H1 (cell line): ENCODE data around the gene GPRIN3. TPM values are rescaled to one million over a fixed set of nuclear protein-coding genes. Genes with fewer than 3 reads are reported as not detected.

Experiments
- CTCF ChIA-PET: fragments of 300-600 bp; sonication (Branson Sonifier 250); formaldehyde crosslinking; loops from one replicate; lab custom pipeline; 2021; ENCODE audit not compliant: partially characterized antibody; lab: Charles Lee
- POLR2A ChIA-PET: fragments of 300-600 bp; sonication (Branson Sonifier 250); formaldehyde crosslinking; loops from one replicate; lab custom pipeline; 2021; ENCODE audit warnings: inconsistent platforms; ENCODE audit not compliant: partially characterized antibody; lab: Charles Lee
- DNase-seq, 2 experiments: peaks; one replicate each; pipeline versions ENCODE4 v3.0.0 to v3.0.0-alpha.2; 2010 to 2022; ENCODE audit warnings: low spot score in 2 of 2, low read depth in 1 of 2, mixed read lengths in 1 of 2
- FAIRE-seq: peaks from 2 replicates; lab custom pipeline; 2011; peaks lifted over from hg19 to GRCh38; lab: Jason Lieb, UNC
- H2AFZ ChIP-seq: 2 replicates; pipeline ENCODE4 v1.8.1; 2012; ENCODE audit warnings: low read length, inconsistent platforms
- H2AK5ac ChIP-seq: 2 replicates; pipeline ENCODE4 v1.6.1; 2013; ENCODE audit warnings: low read depth, low read length
- H2BK120ac ChIP-seq: replicated peaks from 2 replicates; pipeline ENCODE3; 2013; ENCODE audit warnings: low read depth, low read length, inconsistent platforms
- H2BK12ac ChIP-seq: 2 replicates; pipeline ENCODE4 v1.6.1; 2013; ENCODE audit warnings: low read depth, low read length
- H2BK15ac ChIP-seq: 2 replicates; pipeline ENCODE4 v1.6.1; 2013; ENCODE audit warnings: low read length
- H2BK20ac ChIP-seq: 2 replicates; pipeline ENCODE4 v1.6.1; 2013; ENCODE audit warnings: low read length
- H2BK5ac ChIP-seq: 2 replicates; pipeline ENCODE4 v1.6.1; 2013; ENCODE audit warnings: low read depth, low read length
- H3K14ac ChIP-seq: 2 replicates; pipeline ENCODE4 v1.6.1; 2013; ENCODE audit warnings: inconsistent platforms; ENCODE audit not compliant: insufficient read length
- H3K18ac ChIP-seq: 2 replicates; pipeline ENCODE4 v1.6.1; 2013; ENCODE audit warnings: low read length; ENCODE audit errors: extremely low read depth
- H3K23ac ChIP-seq: 2 replicates; pipeline ENCODE4 v1.6.1; 2013; ENCODE audit warnings: inconsistent platforms; ENCODE audit not compliant: insufficient read length
- H3K23me2 ChIP-seq: 2 replicates; pipeline ENCODE4 v1.6.1; 2013; ENCODE audit warnings: low read depth, low read length
- H3K27ac ChIP-seq: 2 replicates; pipeline ENCODE4 v1.6.1; 2011; ENCODE audit warnings: low read depth, low read length, inconsistent platforms
- H3K27me3 ChIP-seq, 4 experiments: replicated peaks in 1 of 4; 1 replicate in 1 of 4; 2 replicates in 3 of 4; pipeline versions ENCODE4 v1.6.1 to v1.8.1; 2011 to 2013; ENCODE audit warnings: low read length in 3 of 4, mild to moderate bottlenecking in 3 of 4, inconsistent platforms in 2 of 4, mixed read lengths in 2 of 4, moderate library complexity in 1 of 4; ENCODE audit not compliant: control insufficient read depth in 3 of 4, insufficient read depth in 3 of 4; ENCODE audit errors: extremely low read depth in 1 of 4
- H3K36me3 ChIP-seq, 4 experiments: 2 replicates each; pipeline versions ENCODE4 v1.6.1 to v1.8.1; 2011 to 2013; ENCODE audit warnings: mild to moderate bottlenecking in 4 of 4, low read length in 3 of 4, moderate library complexity in 2 of 4, control low read depth in 1 of 4, inconsistent platforms in 1 of 4; ENCODE audit not compliant: insufficient read depth in 4 of 4, control insufficient read depth in 2 of 4
- H3K4ac ChIP-seq: replicated peaks from 2 replicates; pipeline ENCODE3; 2013; ENCODE audit warnings: low read length, low read depth, mixed read lengths, inconsistent platforms; ENCODE audit not compliant: insufficient read length
- H3K4me1 ChIP-seq, 4 experiments: replicated peaks in 1 of 4; 1 replicate in 1 of 4; 2 replicates in 3 of 4; pipeline versions ENCODE4 v1.6.1 to v1.8.1; 2011 to 2013; ENCODE audit warnings: low read length in 3 of 4, inconsistent platforms in 2 of 4, mixed read lengths in 1 of 4; ENCODE audit not compliant: insufficient read depth in 4 of 4, control insufficient read depth in 3 of 4
- H3K4me2 ChIP-seq, 2 experiments: 2 replicates each; pipeline versions ENCODE4 v1.6.1 to v1.8.1; 2011 to 2013; ENCODE audit warnings: low read depth in 2 of 2, low read length in 2 of 2, control low read depth in 1 of 2, inconsistent platforms in 1 of 2, mild to moderate bottlenecking in 1 of 2; ENCODE audit not compliant: insufficient read depth in 1 of 2
- H3K4me3 ChIP-seq, 4 experiments: fragments of 200-600, 300-600 bp in 1 of 4; sonication (generic), shearing (Covaris generic), sonication (Bioruptor Twin) in 1 of 4; 2 replicates each; pipeline versions ENCODE4 v1.5.1 to v1.8.1; 2011 to 2016; ENCODE audit warnings: low read length in 4 of 4, low read depth in 3 of 4, control low read depth in 2 of 4, inconsistent platforms in 2 of 4, mild to moderate bottlenecking in 2 of 4, mixed read lengths in 1 of 4, moderate library complexity in 1 of 4; ENCODE audit not compliant: insufficient read depth in 2 of 4; ENCODE audit errors: extremely low read depth in 1 of 4
- H3K56ac ChIP-seq: replicated peaks from 2 replicates; pipeline ENCODE3; 2013; ENCODE audit warnings: low read depth, mild to moderate bottlenecking, mixed read lengths, low read length, inconsistent platforms; ENCODE audit not compliant: insufficient read length
- H3K79me1 ChIP-seq: 2 replicates; pipeline ENCODE4 v1.6.1; 2013; ENCODE audit warnings: low read depth, low read length, control low read depth
- H3K79me2 ChIP-seq, 2 experiments: 2 replicates each; pipeline versions ENCODE4 v1.6.1 to v1.8.1; 2012 to 2013; ENCODE audit warnings: low read length in 2 of 2, mild to moderate bottlenecking in 2 of 2, inconsistent platforms in 1 of 2; ENCODE audit not compliant: insufficient read depth in 2 of 2, control insufficient read depth in 1 of 2
- H3K9ac ChIP-seq, 4 experiments: replicated peaks in 1 of 4; 1 replicate in 1 of 4; 2 replicates in 3 of 4; pipeline versions ENCODE4 v1.6.1 to v1.8.1; 2011 to 2013; ENCODE audit warnings: low read depth in 3 of 4, low read length in 3 of 4, control low read depth in 2 of 4, mild to moderate bottlenecking in 2 of 4, moderate library complexity in 2 of 4, inconsistent platforms in 1 of 4; ENCODE audit errors: extremely low read depth in 1 of 4
- H3K9me3 ChIP-seq, 2 experiments: 2 replicates each; pipeline versions ENCODE4 v1.6.1 to v1.8.1; 2012 to 2013; ENCODE audit warnings: mild to moderate bottlenecking in 2 of 2, moderate library complexity in 2 of 2, control low read depth in 1 of 2, inconsistent platforms in 1 of 2, low read depth in 1 of 2, low read length in 1 of 2, mixed read lengths in 1 of 2; ENCODE audit not compliant: insufficient read depth in 2 of 2
- H4K20me1 ChIP-seq, 2 experiments: replicated peaks in 1 of 2; 2 replicates each; pipeline versions ENCODE3 to v1.8.1; 2011 to 2013; ENCODE audit warnings: inconsistent platforms in 2 of 2, low read length in 2 of 2, mild to moderate bottlenecking in 1 of 2; ENCODE audit not compliant: insufficient read depth in 2 of 2, control insufficient read depth in 1 of 2
- H4K5ac ChIP-seq: 2 replicates; pipeline ENCODE4 v1.6.1; 2013; ENCODE audit warnings: low read length, low read depth, mixed read lengths, inconsistent platforms; ENCODE audit not compliant: insufficient read length
- H4K8ac ChIP-seq: 2 replicates; pipeline ENCODE4 v1.8.0; 2013; ENCODE audit warnings: mild to moderate bottlenecking, moderate library complexity, low read length, inconsistent platforms; ENCODE audit not compliant: insufficient read depth; ENCODE audit errors: extremely low read depth
- H4K91ac ChIP-seq: replicated peaks from 2 replicates; pipeline ENCODE3; 2013; ENCODE audit warnings: low read length, mixed read lengths, inconsistent platforms; ENCODE audit not compliant: insufficient read length
- RAD21 ChIP-seq, 2 experiments: IDR thresholded peaks in 1 of 2; conservative IDR thresholded peaks in 1 of 2; 2 replicates each; pipeline ENCODE4 v1.6.1; 2011; ENCODE audit warnings: low read depth in 2 of 2, low read length in 2 of 2, improper control_type of control experiment in 1 of 2, inconsistent platforms in 1 of 2, mild to moderate bottlenecking in 1 of 2, moderate library complexity in 1 of 2
- SAP30 ChIP-seq: fragments of 300-600 bp; sonication (generic); IDR thresholded peaks from 2 replicates; pipeline ENCODE4 v1.7.1; 2012; ENCODE audit warnings: low read length, moderate library complexity, mild to moderate bottlenecking, inconsistent platforms; ENCODE audit not compliant: insufficient read depth, insufficient replicate concordance
- WGBS, 2 experiments: shearing (Covaris generic) in 1 of 2; methylation state at CpG; one replicate each; pipeline versions ENCODE4 v1.1.6 to v1.1.7; 2013 to 2015; ENCODE audit warnings: low lambda C conversion rate in 2 of 2, mixed read lengths in 2 of 2, inconsistent platforms in 1 of 2, low coverage in 1 of 2, missing lambda C conversion rate in 1 of 2; ENCODE audit not compliant: insufficient replicate concordance in 2 of 2, insufficient coverage in 1 of 2, insufficient read length in 1 of 2; ENCODE audit errors: extremely low coverage in 1 of 2, missing lambda C conversion rate in 1 of 2; 5-methylcytosine and 5-hydroxymethylcytosine counted together
- polyA plus RNA-seq, 7 experiments: library from polyadenylated mRNA; depleted of rRNA in 3 of 7; stranded (reverse) in 5 of 7; unstranded in 2 of 7; fragments of >200 nt in 5 of 7; fragments of 200-250 nt in 2 of 7; gene quantifications; 1 replicate in 5 of 7; 2 replicates in 1 of 7; 4 replicates in 1 of 7; pipeline versions ENCODE4 v1.2.1 to v1.2.3, GENCODE V29; 2011 to 2013; ENCODE audit warnings: missing spikeins in 2 of 7, mixed read lengths in 2 of 7
- total RNA-seq: library from RNA; stranded (reverse); fragmentation: NEBNext Ultra II Directional; extraction: Animal tissue kit (Norgen Biotek cat#: 25700); gene quantifications from 2 replicates; pipeline ENCODE4 v1.2.1, GENCODE V29; 2021
- TF ChIP-seq, protein P1 (sequence below), 3 experiments: IDR thresholded peaks; 1 replicate in 2 of 3; 2 replicates in 1 of 3; pipeline versions ENCODE4 v1.5.1 to v1.6.1; 2011; ENCODE audit warnings: low read length in 3 of 3, mild to moderate bottlenecking in 3 of 3, inconsistent platforms in 2 of 3, low read depth in 1 of 3, moderate library complexity in 1 of 3; ENCODE audit not compliant: insufficient read depth in 1 of 3; ENCODE audit errors: control extremely low read depth in 1 of 3

The GPRIN3 gene
- total and polyA plus RNA-seq, 2 of the 8 experiments (the other 6 are each of a cell fraction or from before 2014, with no cell fraction given), result 0.17 to 1.4 TPM

- Histone ChIP-seq H3K56ac (no peak overlapping the region), H4K8ac (no peak overlapping the region), H3K23me2 (no peaks in the 10 kb centered on the region; the same call in 1 of the 2 replicates), H3K9me3 (no peaks in the 10 kb centered on the region), H3K79me1 (no peaks in the 10 kb centered on the region), H4K91ac (no peak overlapping the region), H2AK5ac (no peak overlapping the region), H3K14ac (no peak overlapping the region), H2BK20ac (no peak overlapping the region), H3K4me2 (no peak overlapping the region), H2BK120ac (no peak overlapping the region), H3K4me3 (no peak overlapping the region), H2AFZ (no peak overlapping the region), H3K4me1 (peaks cover 0 to 3% (median 1%) of the 10 kb centered on the region in 4 experiments; a peak in 2 of 7 replicates), H3K23ac (no peak overlapping the region), H4K5ac (no peak overlapping the region), H3K79me2 (no peaks in the 10 kb centered on the region), H3K27me3 (no peaks in the 10 kb centered on the region), H3K36me3 (no peaks in the 10 kb centered on the region), H3K18ac (no peak overlapping the region), H3K27ac (no peak overlapping the region), H2BK15ac (no peak overlapping the region), H3K9ac (no peak overlapping the region; a peak in 1 of 7 replicates), H2BK12ac (no peak overlapping the region), H2BK5ac (no peak overlapping the region), H4K20me1 (no peaks in the 10 kb centered on the region), H3K4ac (no peak overlapping the region)
- DNase-seq, result no peak
- ChIA-PET POLR2A (no interaction called here), CTCF (interaction anchor here (1.4 to 1.6 kb wide), 2 partner anchors 16 to 80 kb away, joined by 3 to 5 read pairs; no protein-coding TSS in a partner anchor)
- 80% methylated on average over 5 of the region's 5 CpGs; no CpG with 5 or more reads in 1 of the 2 experiments for WGBS, 2 experiments
- FAIRE-seq, result peak; percentile 32
- TF ChIP-seq, protein P1, sequence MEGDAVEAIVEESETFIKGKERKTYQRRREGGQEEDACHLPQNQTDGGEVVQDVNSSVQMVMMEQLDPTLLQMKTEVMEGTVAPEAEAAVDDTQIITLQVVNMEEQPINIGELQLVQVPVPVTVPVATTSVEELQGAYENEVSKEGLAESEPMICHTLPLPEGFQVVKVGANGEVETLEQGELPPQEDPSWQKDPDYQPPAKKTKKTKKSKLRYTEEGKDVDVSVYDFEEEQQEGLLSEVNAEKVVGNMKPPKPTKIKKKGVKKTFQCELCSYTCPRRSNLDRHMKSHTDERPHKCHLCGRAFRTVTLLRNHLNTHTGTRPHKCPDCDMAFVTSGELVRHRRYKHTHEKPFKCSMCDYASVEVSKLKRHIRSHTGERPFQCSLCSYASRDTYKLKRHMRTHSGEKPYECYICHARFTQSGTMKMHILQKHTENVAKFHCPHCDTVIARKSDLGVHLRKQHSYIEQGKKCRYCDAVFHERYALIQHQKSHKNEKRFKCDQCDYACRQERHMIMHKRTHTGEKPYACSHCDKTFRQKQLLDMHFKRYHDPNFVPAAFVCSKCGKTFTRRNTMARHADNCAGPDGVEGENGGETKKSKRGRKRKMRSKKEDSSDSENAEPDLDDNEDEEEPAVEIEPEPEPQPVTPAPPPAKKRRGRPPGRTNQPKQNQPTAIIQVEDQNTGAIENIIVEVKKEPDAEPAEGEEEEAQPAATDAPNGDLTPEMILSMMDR (IDR thresholded peaks at IDR 0.05; ENCODE audit: control extremely low read depth in 1 of 3, insufficient read depth in 1 of 3, low read depth in 1 of 3, low read length in 3 of 3), result peak in 1 of 3 experiments; percentile 9; a peak in 1 of 4 replicates
- TF ChIP-seq RAD21 (IDR thresholded peaks at IDR 0.05 in 1 of 2, conservative IDR thresholded peaks at IDR 0.05 in 1 of 2; ENCODE audit: low read depth in 2 of 2, low read length in 2 of 2) (peak in 1 of 2 experiments; percentile 21; a peak in 1 of 4 replicates), SAP30 (no peak)
Measured at GRCh38 chr4:89242864-89243732, 64.5 kb downstream of the GPRIN3 start.
